ENCODE data around the gene ACP7. TPM values are rescaled to one million over a fixed set of nuclear protein-coding genes. Genes with fewer than 3 reads are reported as not detected.
"Not testable (repeated sequence)": the region's sequence is repeated elsewhere in the genome, so short reads cannot be mapped to it uniquely, and the experiment has no call there.

The ACP7 gene
- total RNA-seq, 1 experiment from 2014 or later: not detected

DNA sequence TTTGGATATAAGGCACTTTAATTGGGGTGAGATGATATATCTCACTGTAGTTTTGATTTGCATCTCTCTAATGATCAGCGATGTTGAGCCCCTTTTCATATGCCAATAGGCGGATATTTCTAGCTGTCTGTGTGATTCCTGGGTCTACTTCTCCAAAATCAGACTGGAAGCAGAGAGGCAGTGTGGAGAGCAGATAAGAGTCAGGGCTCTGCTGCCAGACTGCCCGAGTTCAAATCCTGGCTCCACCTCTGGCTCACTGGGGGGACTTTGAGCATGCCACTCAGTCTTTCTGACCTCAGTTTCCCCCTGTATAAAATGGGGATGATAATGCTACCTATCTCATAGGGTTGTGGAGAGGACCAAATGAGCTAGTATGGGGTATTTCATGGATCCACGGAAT lies 24.0 kb upstream of the ACP7 start:
- Histone ChIP-seq H3K27ac (no peak overlapping the region), H3K27me3 (replicated peaks) (no peaks in the 10 kb centered on the region), H3K4me3 (no peak overlapping the region), H3K4me1 (replicated peaks) (peaks cover 16% of the 10 kb centered on the region), H3K36me3 (no peaks in the 10 kb centered on the region), H3K9me3 (replicated peaks) (no peaks in the 10 kb centered on the region)
- no peak for DNase-seq (ENCODE audit: low read depth in 1 of 2, low spot score in 2 of 2)

- Histone ChIP-seq H3K4me3 (no peak overlapping the region), H3K4me1 (replicated peaks) (peaks cover 16% of the 10 kb centered on the region), H3K36me3 (no peaks in the 10 kb centered on the region), H3K9me3 (replicated peaks) (no peaks in the 10 kb centered on the region), H3K27ac (peak overlapping the region; percentile 63), H3K27me3 (replicated peaks) (no peaks in the 10 kb centered on the region)
- peak in 1 of 2 experiments; percentile 53 for DNase-seq (ENCODE audit: low read depth in 1 of 2, low spot score in 2 of 2)
These were observed 19.8 kb upstream of the ACP7 start for GRCh38 chr19:39064405-39064804.

GRCh38 chr19:39065928-39066327 lies 18.2 kb upstream of the ACP7 start:
- Histone ChIP-seq H3K4me3 (no peak overlapping the region), H3K27me3 (replicated peaks) (no peaks in the 10 kb centered on the region), H3K9me3 (replicated peaks) (no peaks in the 10 kb centered on the region), H3K27ac (no peak overlapping the region), H3K4me1 (replicated peaks) (peaks cover 24% of the 10 kb centered on the region), H3K36me3 (no peaks in the 10 kb centered on the region)
- no peak for DNase-seq (ENCODE audit: low read depth in 1 of 2, low spot score in 2 of 2)

DNA sequence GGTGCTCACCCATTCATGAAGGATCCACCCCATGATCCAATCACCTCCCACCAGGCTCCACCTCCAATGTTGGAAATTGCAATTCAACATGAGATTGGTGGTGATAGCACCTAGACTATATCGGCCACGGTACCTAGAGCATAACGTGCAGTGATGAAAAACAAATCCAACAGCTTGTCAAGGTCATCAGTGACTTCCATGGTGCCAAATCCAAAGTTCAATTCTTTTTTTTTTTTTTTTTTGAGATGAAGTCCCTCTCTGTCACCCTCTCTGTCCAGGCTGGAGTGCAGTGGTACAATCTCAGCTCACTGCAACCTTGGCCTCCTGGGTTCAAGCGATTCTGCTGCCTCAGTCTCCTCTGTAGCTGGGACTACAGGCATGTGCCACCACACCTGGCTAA lies 17.1 kb upstream of the ACP7 start:
- no peak for DNase-seq (ENCODE audit: low read depth in 1 of 2, low spot score in 2 of 2)
- H3K9me3 ChIP-seq (replicated peaks): no peaks in the 10 kb centered on the region
- H3K4me1 ChIP-seq (replicated peaks): peaks cover 30% of the 10 kb centered on the region
- no peaks in the 10 kb centered on the region for H3K27me3 ChIP-seq (replicated peaks)
- H3K4me3 ChIP-seq: no peak overlapping the region
- no peak overlapping the region for H3K27ac ChIP-seq
- no peaks in the 10 kb centered on the region for H3K36me3 ChIP-seq

DNA sequence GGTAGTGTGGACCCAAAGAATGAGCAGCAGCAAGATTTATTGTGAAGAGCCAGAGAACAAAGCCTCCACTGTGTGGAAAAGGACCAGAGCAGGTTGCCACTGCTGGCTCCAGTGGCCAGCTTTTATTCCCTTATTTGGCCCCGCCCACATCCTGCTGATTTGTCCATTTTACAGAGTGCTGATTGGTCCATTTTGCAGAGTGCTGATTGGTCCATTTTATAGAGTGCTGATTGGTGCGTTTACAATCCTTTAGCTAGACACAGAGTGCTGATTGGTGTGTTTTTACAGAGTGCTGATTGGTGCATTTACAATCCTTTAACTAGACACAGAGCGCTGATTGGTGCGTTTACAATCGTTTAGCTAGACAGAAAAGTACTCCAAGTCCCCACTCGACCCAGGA lies 15.9 kb upstream of the ACP7 start:
- not testable (repeated sequence) for DNase-seq (ENCODE audit: low read depth in 1 of 2, low spot score in 2 of 2); H3K9me3 ChIP-seq (replicated peaks); H3K27me3 ChIP-seq (replicated peaks); H3K36me3 ChIP-seq; H3K4me3 ChIP-seq; H3K27ac ChIP-seq
- H3K4me1 ChIP-seq (replicated peaks): peaks cover 36% of the 10 kb centered on the region

- no peaks in the 10 kb centered on the region for H3K9me3 ChIP-seq (replicated peaks)
- H3K4me3 ChIP-seq: no peak overlapping the region
- peak overlapping the region; percentile 28; the same call in 1 of the 2 replicates for H3K27ac ChIP-seq
- no peaks in the 10 kb centered on the region for H3K27me3 ChIP-seq (replicated peaks)
- no peaks in the 10 kb centered on the region for H3K36me3 ChIP-seq
- peak; percentile 46 to 66 for DNase-seq (ENCODE audit: low read depth in 1 of 2, low spot score in 2 of 2)
- peaks cover 34% of the 10 kb centered on the region for H3K4me1 ChIP-seq (replicated peaks)
These were observed 13.3 kb upstream of the ACP7 start for GRCh38 chr19:39070888-39071287.

- Histone ChIP-seq H3K36me3 (no peaks in the 10 kb centered on the region), H3K4me3 (no peak overlapping the region), H3K27ac (peak overlapping the region; percentile 40), H3K4me1 (replicated peaks) (peaks cover 48% of the 10 kb centered on the region), H3K9me3 (replicated peaks) (no peaks in the 10 kb centered on the region), H3K27me3 (replicated peaks) (no peaks in the 10 kb centered on the region)
- no peak for DNase-seq (ENCODE audit: low read depth in 1 of 2, low spot score in 2 of 2)
These were observed 9.9 kb upstream of the ACP7 start for GRCh38 chr19:39074205-39074692.

- H3K27me3 ChIP-seq (replicated peaks): no peaks in the 10 kb centered on the region
- no peak for DNase-seq (ENCODE audit: low read depth in 1 of 2, low spot score in 2 of 2)
- H3K9me3 ChIP-seq (replicated peaks): no peaks in the 10 kb centered on the region
- no peak overlapping the region for H3K4me3 ChIP-seq
- H3K4me1 ChIP-seq (replicated peaks): peaks cover 55% of the 10 kb centered on the region
- H3K36me3 ChIP-seq: no peaks in the 10 kb centered on the region
- H3K27ac ChIP-seq: no peak overlapping the region
These were observed 9.2 kb upstream of the ACP7 start for GRCh38 chr19:39074942-39075341.

GRCh38 chr19:39077323-39077722 lies 6.8 kb upstream of the ACP7 start:
- Histone ChIP-seq H3K4me3 (no peak overlapping the region), H3K27me3 (replicated peaks) (no peaks in the 10 kb centered on the region), H3K4me1 (replicated peaks) (peaks cover 41% of the 10 kb centered on the region), H3K9me3 (replicated peaks) (no peaks in the 10 kb centered on the region), H3K27ac (no peak overlapping the region), H3K36me3 (no peaks in the 10 kb centered on the region)
- no peak for DNase-seq (ENCODE audit: low read depth in 1 of 2, low spot score in 2 of 2)

GRCh38 chr19:39078436-39079200 lies 5.5 kb upstream of the ACP7 start:
- H3K36me3 ChIP-seq: no peaks in the 10 kb centered on the region
- no peaks in the 10 kb centered on the region for H3K9me3 ChIP-seq (replicated peaks)
- H3K27me3 ChIP-seq (replicated peaks): peaks cover 8% of the 10 kb centered on the region
- H3K27ac ChIP-seq: peak overlapping the region; percentile 88
- peak; percentile 90 to 97 for DNase-seq (ENCODE audit: low read depth in 1 of 2, low spot score in 2 of 2)
- peaks cover 31% of the 10 kb centered on the region for H3K4me1 ChIP-seq (replicated peaks)
- H3K4me3 ChIP-seq: no peak overlapping the region

DNA sequence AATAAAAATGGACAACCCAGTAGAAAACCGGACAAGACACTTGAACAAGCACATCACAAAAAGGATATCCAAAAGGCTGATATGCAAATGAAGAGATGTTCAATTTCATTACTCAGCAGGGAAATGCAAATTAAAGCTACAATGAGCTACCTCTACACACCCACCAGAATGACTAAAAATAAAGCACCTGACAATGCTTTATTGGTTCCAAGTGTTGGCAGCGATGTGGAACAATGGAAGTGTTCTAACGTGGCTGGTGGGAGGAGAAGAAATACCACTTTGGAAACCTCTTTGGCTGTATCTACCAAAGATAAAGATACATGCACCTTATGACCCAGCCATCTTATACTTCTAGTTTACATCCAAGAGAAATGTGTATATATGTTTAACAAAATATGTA lies 3.7 kb upstream of the ACP7 start:
- no peak for DNase-seq (ENCODE audit: low read depth in 1 of 2, low spot score in 2 of 2)
- H3K27ac ChIP-seq: no peak overlapping the region
- peaks cover 20% of the 10 kb centered on the region for H3K4me1 ChIP-seq (replicated peaks)
- peaks cover 20% of the 10 kb centered on the region for H3K27me3 ChIP-seq (replicated peaks)
- H3K36me3 ChIP-seq: no peaks in the 10 kb centered on the region
- no peak overlapping the region for H3K4me3 ChIP-seq
- H3K9me3 ChIP-seq (replicated peaks): no peaks in the 10 kb centered on the region

- peaks cover 20% of the 10 kb centered on the region for H3K4me1 ChIP-seq (replicated peaks)
- DNase-seq (ENCODE audit: low read depth in 1 of 2, low spot score in 2 of 2): no peak
- H3K4me3 ChIP-seq: no peak overlapping the region
- H3K27ac ChIP-seq: no peak overlapping the region
- H3K9me3 ChIP-seq (replicated peaks): no peaks in the 10 kb centered on the region
- no peaks in the 10 kb centered on the region for H3K36me3 ChIP-seq
- peaks cover 24% of the 10 kb centered on the region for H3K27me3 ChIP-seq (replicated peaks)
These were observed 2.0 kb upstream of the ACP7 start for GRCh38 chr19:39082167-39082566.

GRCh38 chr19:39082745-39083598 lies 1.2 kb upstream of the ACP7 start:
- DNase-seq (ENCODE audit: low read depth in 1 of 2, low spot score in 2 of 2): no peak
- peaks cover 24% of the 10 kb centered on the region for H3K27me3 ChIP-seq (replicated peaks)
- H3K4me3 ChIP-seq: no peak overlapping the region
- H3K4me1 ChIP-seq (replicated peaks): peaks cover 17% of the 10 kb centered on the region
- no peak overlapping the region for H3K27ac ChIP-seq
- H3K9me3 ChIP-seq (replicated peaks): no peaks in the 10 kb centered on the region
- H3K36me3 ChIP-seq: no peaks in the 10 kb centered on the region

- Histone ChIP-seq H3K36me3 (no peaks in the 10 kb centered on the region), H3K27me3 (replicated peaks) (peaks cover 24% of the 10 kb centered on the region), H3K4me3 (no peak overlapping the region), H3K27ac (no peak overlapping the region), H3K9me3 (replicated peaks) (no peaks in the 10 kb centered on the region), H3K4me1 (replicated peaks) (peaks cover 13% of the 10 kb centered on the region)
- no peak for DNase-seq (ENCODE audit: low read depth in 1 of 2, low spot score in 2 of 2)
These were observed 577 bp upstream of the ACP7 start for GRCh38 chr19:39083599-39083982.

Measured in SJSA1 (cell line).